ENCODE measurements around the gene LPO.

Gene LPO

DNA sequence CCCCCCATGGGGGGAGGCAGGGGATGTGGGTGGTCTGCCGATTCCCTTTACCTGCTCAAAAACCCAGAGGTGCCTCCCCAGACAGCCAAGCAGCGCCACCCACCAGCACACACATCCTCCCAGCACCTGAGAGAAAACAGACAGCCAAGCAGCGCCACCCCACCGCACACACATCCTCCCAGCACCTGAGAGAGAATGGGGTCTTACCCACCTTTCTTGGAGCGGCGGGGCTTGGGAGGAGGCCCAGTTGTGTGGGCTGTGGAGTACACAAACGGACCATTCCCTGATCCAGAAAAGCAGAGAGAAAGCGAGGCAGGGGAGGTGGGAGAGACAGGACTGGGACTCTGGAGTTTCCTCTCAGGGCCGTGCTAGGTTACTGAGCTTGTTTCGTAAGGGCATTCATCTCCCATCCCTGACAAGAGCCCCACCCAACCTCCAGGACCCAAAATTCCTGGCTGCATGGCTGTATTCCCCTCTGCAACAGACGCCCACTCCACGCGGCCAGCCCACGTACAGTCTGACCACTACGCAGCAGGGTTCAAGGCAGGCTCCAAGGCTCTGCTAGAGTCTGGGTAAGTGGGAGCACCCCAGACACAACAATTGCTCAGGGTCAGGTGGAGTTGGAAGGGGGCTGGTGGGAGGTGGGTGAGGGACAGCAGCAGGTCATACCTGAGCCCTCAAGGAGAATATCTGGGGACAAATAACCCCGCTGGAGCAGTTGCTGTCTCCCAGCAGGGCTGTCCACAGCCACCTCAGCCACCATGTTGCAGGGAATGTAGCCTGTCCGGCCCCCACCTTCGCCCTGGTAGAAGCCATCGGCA lies 68.0 kb downstream of the LPO start:
- FAIRE-seq: no peak

GRCh38 chr17:58307468-58308172 lies 69.2 kb downstream of the LPO start:
- no peak for FAIRE-seq

GRCh38 chr17:58308173-58308984 lies 70.0 kb downstream of the LPO start:
- no peak for FAIRE-seq

DNA sequence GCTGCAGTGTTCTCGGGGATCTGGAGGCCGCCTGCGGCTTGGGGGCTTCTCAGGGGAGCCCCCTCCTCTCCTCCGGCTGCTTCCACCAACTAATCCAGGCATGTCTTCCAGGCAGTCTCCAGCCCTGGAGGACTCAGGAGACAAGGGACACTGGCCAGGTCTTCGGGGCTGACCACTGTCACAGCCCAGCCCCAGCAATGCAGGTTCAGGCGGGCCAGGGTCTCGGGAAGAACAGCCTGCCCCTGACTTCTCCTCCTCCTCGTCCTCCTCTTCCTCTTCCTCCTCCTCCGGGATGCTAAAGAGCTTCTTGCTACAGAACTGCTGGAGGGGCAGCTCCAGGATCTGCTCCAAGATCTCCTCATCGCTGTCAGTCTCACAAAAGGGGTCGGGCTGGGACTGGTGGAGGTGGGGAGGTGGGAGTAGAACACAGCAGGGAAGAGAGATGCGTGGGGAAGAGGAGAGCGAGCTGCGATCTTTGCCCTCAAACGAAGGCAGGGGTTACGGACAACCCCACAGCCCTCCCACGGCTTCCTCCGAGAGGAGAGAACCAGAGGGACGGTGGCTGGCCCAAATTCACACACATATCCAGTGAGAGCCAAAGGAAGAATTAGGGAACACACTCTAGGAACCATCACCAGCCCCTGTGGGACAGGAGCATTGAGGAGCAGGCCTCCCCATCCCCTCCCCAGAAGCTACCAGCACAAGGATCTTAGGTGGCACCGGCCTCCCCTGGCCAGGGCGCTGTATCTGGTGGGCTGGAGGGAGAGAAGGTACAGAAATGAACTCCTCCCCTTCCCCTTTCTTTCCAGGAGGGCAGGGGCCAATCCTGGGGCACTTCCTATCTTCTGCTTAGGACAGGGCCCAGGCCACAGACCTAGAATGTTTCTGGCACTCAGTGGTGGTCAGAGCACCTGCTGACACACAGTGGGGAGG lies 70.9 kb downstream of the LPO start:
- no peak for FAIRE-seq

DNA sequence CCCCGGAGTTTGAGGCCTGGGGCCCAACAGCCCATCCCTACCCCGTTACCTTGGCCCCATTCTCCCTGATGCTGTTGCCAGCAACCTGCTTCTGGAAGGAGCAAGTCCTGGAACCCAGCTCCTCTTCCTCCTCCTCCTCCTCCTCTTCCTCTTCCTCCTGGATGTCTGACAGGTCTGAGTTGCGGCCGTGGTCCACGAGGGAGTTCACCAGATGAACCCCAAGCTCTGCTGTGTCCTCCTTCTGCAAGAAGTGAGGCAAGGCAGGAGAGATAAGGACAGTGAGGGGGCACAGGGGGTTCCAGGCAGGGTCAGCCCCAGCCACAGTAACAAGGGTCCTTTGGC lies 71.5 kb downstream of the LPO start:
- FAIRE-seq: no peak

GRCh38 chr17:58310511-58311428 lies 72.4 kb downstream of the LPO start:
- no peak for FAIRE-seq

DNA sequence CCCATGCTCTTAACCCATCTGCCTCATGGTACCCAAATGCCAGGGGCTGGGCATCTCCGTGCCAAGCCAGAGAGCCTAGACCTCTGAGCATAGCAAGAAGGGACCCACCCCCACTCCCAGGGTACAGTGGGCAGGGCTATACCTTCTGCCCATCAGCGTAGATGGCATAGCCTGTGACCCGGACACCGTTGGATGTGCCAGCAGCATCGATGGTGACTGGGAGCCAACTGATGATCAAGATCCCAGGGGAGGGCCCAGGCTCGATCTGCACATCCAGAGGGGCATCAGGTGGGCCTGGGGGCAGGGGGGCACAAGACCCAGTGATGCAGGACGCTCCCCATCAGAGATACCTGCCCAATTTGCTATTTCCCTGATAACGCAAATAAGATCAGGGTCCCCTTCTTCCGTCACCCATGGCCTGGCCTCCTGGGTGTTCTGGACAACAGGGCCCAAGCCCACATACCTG lies 73.1 kb downstream of the LPO start:
- FAIRE-seq: no peak

GRCh38 chr17:58312021-58312630 lies 73.7 kb downstream of the LPO start:
- no peak for FAIRE-seq

- no peak for FAIRE-seq
Observed at GRCh38 chr17:58312829-58313228, 74.4 kb downstream of the LPO start.

GRCh38 chr17:58313815-58314705 lies 75.7 kb downstream of the LPO start:
- no peak for FAIRE-seq

GRCh38 chr17:58314706-58315015 lies 76.3 kb downstream of the LPO start:
- no peak for FAIRE-seq

GRCh38 chr17:58315281-58315711 lies 76.9 kb downstream of the LPO start:
- FAIRE-seq: no peak

DNA sequence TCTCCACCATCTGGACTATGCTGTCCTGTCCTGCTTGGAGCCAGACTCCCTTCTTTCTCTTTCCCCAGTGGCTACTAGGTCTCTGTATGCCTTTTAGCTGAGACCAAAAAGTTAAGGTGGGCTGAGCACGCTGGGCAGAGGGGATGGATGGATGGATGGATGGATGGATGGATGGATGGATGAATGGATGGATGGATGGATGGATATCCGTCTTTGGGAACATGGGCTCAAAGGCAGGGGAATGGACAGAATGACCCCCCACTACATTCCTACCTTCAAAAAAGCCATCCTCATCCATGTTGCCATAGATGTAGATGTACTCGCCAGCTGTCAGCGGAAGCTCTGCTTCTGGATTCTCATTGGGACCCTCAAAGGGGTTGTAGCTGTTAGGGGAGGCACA lies 77.4 kb downstream of the LPO start:
- no peak for FAIRE-seq

GRCh38 chr17:58316260-58316960 lies 78.0 kb downstream of the LPO start:
- no peak for FAIRE-seq

GRCh38 chr17:58317421-58318064 lies 79.2 kb downstream of the LPO start:
- no peak for FAIRE-seq

- no peak for FAIRE-seq
Observed at GRCh38 chr17:58318065-58318481, 79.7 kb downstream of the LPO start.
